GM18951 (cell line): ENCODE data around the gene TMEM222.

ENCODE experiments used
- POLR2A ChIP-seq: IDR thresholded peaks from 4 replicates; pipeline ENCODE4 v1.6.1; 2011; ENCODE audit warnings: mild to moderate bottlenecking; ENCODE audit not compliant: insufficient read length, insufficient read depth; ENCODE audit errors: extremely low read depth
- in situ Hi-C: fragments of 300-500 bp; cut with MboI; formaldehyde crosslinking; loops from one replicate; pipeline ENCODE4 v1.12.0; 2022; ENCODE audit warnings: low sequenced_read_pairs, mixed read lengths, inconsistent platforms; ENCODE audit not compliant: unreplicated experiment

The TMEM222 gene

GRCh38 chr1:27351541-27352107 is 29.7 kb downstream of the TMEM222 start:
- in situ Hi-C loops: no loop called here
- TF ChIP-seq POLR2A: no peak

GRCh38 chr1:27353166-27353565 is 31.2 kb downstream of the TMEM222 start:
- no peak for TF ChIP-seq POLR2A
- in situ Hi-C loops: no loop called here

GRCh38 chr1:27353629-27354028 is 31.7 kb downstream of the TMEM222 start:
- in situ Hi-C loops: no loop called here
- TF ChIP-seq POLR2A: no peak

GRCh38 chr1:27355683-27356082 is 33.7 kb downstream of the TMEM222 start:
- in situ Hi-C loops: no loop called here
- TF ChIP-seq POLR2A: no peak

- in situ Hi-C loops: no loop called here
- TF ChIP-seq POLR2A: no peak
Observed at GRCh38 chr1:27356277-27356618, 34.3 kb downstream of the TMEM222 start.

GRCh38 chr1:27356619-27357280 is 34.8 kb downstream of the TMEM222 start:
- in situ Hi-C loops: no loop called here

GRCh38 chr1:27357281-27358037 is 35.5 kb downstream of the TMEM222 start:
- no peak for TF ChIP-seq POLR2A
- in situ Hi-C loops: no loop called here

More at GRCh38 chr1:27356619-27357280, 34.8 kb downstream of the TMEM222 start:
- TF ChIP-seq POLR2A: no peak

GRCh38 chr1:27358038-27358927 is 36.3 kb downstream of the TMEM222 start:
- TF ChIP-seq POLR2A: no peak
- in situ Hi-C loops: no loop called here

GRCh38 chr1:27358928-27359313 is 37.0 kb downstream of the TMEM222 start:
- no peak for TF ChIP-seq POLR2A
- in situ Hi-C loops: no loop called here

- in situ Hi-C loops: no loop called here
- TF ChIP-seq POLR2A: no peak
Observed at GRCh38 chr1:27359822-27360158, 37.8 kb downstream of the TMEM222 start.

GRCh38 chr1:27360159-27361043 is 38.4 kb downstream of the TMEM222 start:
- in situ Hi-C loops: no loop called here
- no peak for TF ChIP-seq POLR2A

- no peak for TF ChIP-seq POLR2A
- in situ Hi-C loops: no loop called here
Observed at GRCh38 chr1:27361044-27361402, 39.1 kb downstream of the TMEM222 start.
